Liver (tissue), 3 donors: Measurements from ENCODE around the gene FAM151B.

ENCODE experiments used
- CTCF ChIP-seq: fragments of 150-350 bp; IDR thresholded peaks from 2 replicates; pipeline ENCODE4 v1.5.1; 2017; ENCODE audit warnings: improper control_type of control experiment, low read depth, low read length; ENCODE audit not compliant: missing input control
- GABPA ChIP-seq, 2 donors: IDR thresholded peaks in 1 of 2; conservative IDR thresholded peaks in 1 of 2; 2 replicates each; pipeline ENCODE4 v1.6.1; 2016; ENCODE audit warnings: antibody characterized with exemption in 2 of 2, mild to moderate bottlenecking in 1 of 2, moderate library complexity in 1 of 2
- JUND ChIP-seq, 2 donors: IDR thresholded peaks; 2 replicates each; pipeline ENCODE4 v1.6.1; 2016; ENCODE audit warnings: antibody characterized with exemption in 2 of 2
- MAX ChIP-seq: IDR thresholded peaks from 2 replicates; pipeline ENCODE4 v1.6.1; 2016; ENCODE audit warnings: antibody characterized with exemption
- SP1 ChIP-seq: IDR thresholded peaks from 2 replicates; pipeline ENCODE4 v1.6.1; 2018; ENCODE audit warnings: antibody characterized with exemption, mild to moderate bottlenecking
- TAF1 ChIP-seq: conservative IDR thresholded peaks from 2 replicates; pipeline ENCODE4 v1.6.1; 2016; ENCODE audit warnings: antibody characterized with exemption, mild to moderate bottlenecking
- donor health status: healthy.
- donor health status: healthy.

- TF ChIP-seq SP1: no peak
- no peak for TF ChIP-seq GABPA (IDR thresholded peaks at IDR 0.05 in 1 of 2, conservative IDR thresholded peaks at IDR 0.05 in 1 of 2)
- no peak for TF ChIP-seq CTCF
- TF ChIP-seq JUND (IDR thresholded peaks at IDR 0.05): no peak
- TF ChIP-seq MAX: no peak
- no peak for TF ChIP-seq TAF1
Observed at GRCh38 chr5:80483636-80484232, 4.2 kb upstream of the FAM151B start.
